ENCODE data around the gene ZNF217.
"Not testable (repeated sequence)": the region's sequence is repeated elsewhere in the genome, so short reads cannot be mapped to it uniquely, and the experiment has no call there.

Gene ZNF217

DNA sequence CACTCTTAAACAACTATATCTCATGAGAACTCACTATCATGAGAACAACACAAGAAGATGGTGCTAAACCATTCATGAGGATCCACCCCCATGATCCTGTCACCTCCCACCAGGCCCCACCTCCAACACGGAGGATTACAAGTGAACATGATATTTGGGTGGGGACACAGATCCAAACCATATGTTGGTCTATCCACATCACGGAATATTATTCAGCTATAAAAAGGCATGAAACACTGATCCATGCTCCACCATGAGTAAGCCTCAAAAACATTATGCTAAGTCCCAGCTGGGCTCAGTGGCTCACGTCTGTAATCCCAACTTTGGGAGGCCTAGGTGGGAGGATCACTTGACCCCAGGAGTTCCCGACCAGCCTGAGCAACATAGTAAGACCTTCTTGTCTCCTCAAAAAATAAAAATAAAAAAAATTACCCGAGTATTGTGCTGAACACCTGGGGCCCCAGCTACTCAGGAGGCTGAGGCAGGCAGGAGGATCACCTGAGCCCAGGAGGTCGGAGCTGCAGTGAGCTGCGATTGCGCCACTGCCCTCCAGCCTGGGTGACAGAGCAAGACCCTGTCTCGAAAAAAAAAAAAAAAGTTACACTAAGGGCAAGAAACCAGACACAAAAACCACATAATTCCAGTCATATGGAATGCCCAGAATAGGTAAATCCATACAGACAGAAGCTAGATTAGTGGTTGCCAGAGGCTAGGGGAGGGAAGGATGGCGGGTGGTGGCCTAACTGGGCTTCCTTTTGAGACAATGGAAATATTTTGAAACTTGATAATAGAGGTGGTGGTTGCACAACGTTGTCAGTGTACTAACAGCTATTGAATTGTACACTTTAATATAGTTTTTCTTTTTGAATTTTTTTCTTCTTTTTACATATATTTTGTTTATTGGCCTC lies 43.1 kb downstream of the ZNF217 start:
- Histone ChIP-seq H3F3A (ENCODE audit: insufficient read depth, low read length) (no peaks in the 10 kb centered on the region), H3K9me3 (ENCODE audit: low read length) (no peaks in the 10 kb centered on the region), H4K20me1 (ENCODE audit: insufficient read depth, low read length) (no peaks in the 10 kb centered on the region), H3K4me3 (ENCODE audit: low read depth, low read length, poor library complexity, severe bottlenecking) (no peak overlapping the region), H3K4me1 (ENCODE audit: insufficient read depth, low read length, severe bottlenecking) (no peaks in the 10 kb centered on the region), H3K9me2 (ENCODE audit: low read depth, low read length) (no peaks in the 10 kb centered on the region), H3K27ac (ENCODE audit: low read depth, low read length, poor library complexity, severe bottlenecking) (no peak overlapping the region), H3K4me2 (ENCODE audit: low read length) (no peak overlapping the region), H3K27me3 (ENCODE audit: insufficient read depth, low read length) (no peaks in the 10 kb centered on the region), H3K79me2 (ENCODE audit: insufficient read depth, low read length) (no peaks in the 10 kb centered on the region), H3K9ac (ENCODE audit: low read length) (no peak overlapping the region), H2AFZ (ENCODE audit: low read length) (no peak overlapping the region), H3K36me3 (ENCODE audit: insufficient read depth, low read length) (no peaks in the 10 kb centered on the region)
- no peak for TF ChIP-seq EZH2 (IDR thresholded peaks at IDR 0.05; ENCODE audit: borderline replicate concordance, low read length)
- TF ChIP-seq, protein P1, sequence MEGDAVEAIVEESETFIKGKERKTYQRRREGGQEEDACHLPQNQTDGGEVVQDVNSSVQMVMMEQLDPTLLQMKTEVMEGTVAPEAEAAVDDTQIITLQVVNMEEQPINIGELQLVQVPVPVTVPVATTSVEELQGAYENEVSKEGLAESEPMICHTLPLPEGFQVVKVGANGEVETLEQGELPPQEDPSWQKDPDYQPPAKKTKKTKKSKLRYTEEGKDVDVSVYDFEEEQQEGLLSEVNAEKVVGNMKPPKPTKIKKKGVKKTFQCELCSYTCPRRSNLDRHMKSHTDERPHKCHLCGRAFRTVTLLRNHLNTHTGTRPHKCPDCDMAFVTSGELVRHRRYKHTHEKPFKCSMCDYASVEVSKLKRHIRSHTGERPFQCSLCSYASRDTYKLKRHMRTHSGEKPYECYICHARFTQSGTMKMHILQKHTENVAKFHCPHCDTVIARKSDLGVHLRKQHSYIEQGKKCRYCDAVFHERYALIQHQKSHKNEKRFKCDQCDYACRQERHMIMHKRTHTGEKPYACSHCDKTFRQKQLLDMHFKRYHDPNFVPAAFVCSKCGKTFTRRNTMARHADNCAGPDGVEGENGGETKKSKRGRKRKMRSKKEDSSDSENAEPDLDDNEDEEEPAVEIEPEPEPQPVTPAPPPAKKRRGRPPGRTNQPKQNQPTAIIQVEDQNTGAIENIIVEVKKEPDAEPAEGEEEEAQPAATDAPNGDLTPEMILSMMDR (IDR thresholded peaks at IDR 0.05; ENCODE audit: low read length) = no peak

DNA sequence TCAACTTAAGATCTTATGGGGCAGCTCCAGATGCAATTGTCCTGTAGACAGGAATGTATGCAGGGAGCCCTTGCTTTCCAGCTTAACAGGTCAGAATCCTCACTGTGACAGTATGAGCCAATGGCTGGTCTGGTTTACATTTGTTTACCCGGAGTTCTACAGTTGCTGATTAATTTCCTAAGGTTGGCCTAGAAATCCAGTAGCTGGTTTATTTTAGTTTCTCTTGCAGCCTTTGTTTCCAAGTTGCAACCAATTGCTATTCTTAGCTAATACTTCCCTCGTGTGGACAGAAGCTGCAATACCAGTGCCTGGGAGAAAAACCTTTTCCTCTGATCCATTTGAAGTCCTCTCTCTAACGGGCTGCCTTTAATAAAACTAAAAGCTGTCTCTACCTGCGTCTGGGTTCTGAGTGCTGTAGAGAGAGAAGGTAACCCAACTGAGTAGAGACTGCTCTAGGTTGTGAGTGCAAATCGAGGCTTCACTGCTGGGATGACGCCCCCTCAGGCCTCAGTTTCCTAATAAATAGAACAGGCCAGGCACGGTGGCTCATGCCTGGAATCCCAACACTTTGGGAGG lies 45.9 kb downstream of the ZNF217 start:
- Histone ChIP-seq H3K9me3 (ENCODE audit: low read length) (no peaks in the 10 kb centered on the region), H3F3A (ENCODE audit: insufficient read depth, low read length) (no peaks in the 10 kb centered on the region), H3K79me2 (ENCODE audit: insufficient read depth, low read length) (no peaks in the 10 kb centered on the region), H3K27ac (ENCODE audit: low read depth, low read length, poor library complexity, severe bottlenecking) (no peak overlapping the region), H3K9ac (ENCODE audit: low read length) (no peak overlapping the region), H3K4me3 (ENCODE audit: low read depth, low read length, poor library complexity, severe bottlenecking) (no peak overlapping the region), H3K4me2 (ENCODE audit: low read length) (no peak overlapping the region), H4K20me1 (ENCODE audit: insufficient read depth, low read length) (no peaks in the 10 kb centered on the region), H3K9me2 (ENCODE audit: low read depth, low read length) (no peaks in the 10 kb centered on the region), H3K36me3 (ENCODE audit: insufficient read depth, low read length) (no peaks in the 10 kb centered on the region), H2AFZ (ENCODE audit: low read length) (no peak overlapping the region), H3K27me3 (ENCODE audit: insufficient read depth, low read length) (no peaks in the 10 kb centered on the region), H3K4me1 (ENCODE audit: insufficient read depth, low read length, severe bottlenecking) (no peaks in the 10 kb centered on the region)
- TF ChIP-seq, protein P1 (IDR thresholded peaks at IDR 0.05; ENCODE audit: low read length) = peak; percentile 75
- no peak for TF ChIP-seq EZH2 (IDR thresholded peaks at IDR 0.05; ENCODE audit: borderline replicate concordance, low read length)

- Histone ChIP-seq H4K20me1 (ENCODE audit: insufficient read depth, low read length) (no peaks in the 10 kb centered on the region), H3K9ac (ENCODE audit: low read length) (no peak overlapping the region), H3K4me3 (ENCODE audit: low read depth, low read length, poor library complexity, severe bottlenecking) (no peak overlapping the region), H3K36me3 (ENCODE audit: insufficient read depth, low read length) (no peaks in the 10 kb centered on the region), H3K4me1 (ENCODE audit: insufficient read depth, low read length, severe bottlenecking) (no peaks in the 10 kb centered on the region), H3K79me2 (ENCODE audit: insufficient read depth, low read length) (no peaks in the 10 kb centered on the region), H3K4me2 (ENCODE audit: low read length) (no peak overlapping the region), H3F3A (ENCODE audit: insufficient read depth, low read length) (no peaks in the 10 kb centered on the region), H3K9me3 (ENCODE audit: low read length) (no peaks in the 10 kb centered on the region), H3K27ac (ENCODE audit: low read depth, low read length, poor library complexity, severe bottlenecking) (no peak overlapping the region), H3K27me3 (ENCODE audit: insufficient read depth, low read length) (no peaks in the 10 kb centered on the region), H3K9me2 (ENCODE audit: low read depth, low read length) (no peaks in the 10 kb centered on the region), H2AFZ (ENCODE audit: low read length) (no peak overlapping the region)
- TF ChIP-seq EZH2 (IDR thresholded peaks at IDR 0.05; ENCODE audit: borderline replicate concordance, low read length) = no peak
- TF ChIP-seq, protein P1 (IDR thresholded peaks at IDR 0.05; ENCODE audit: low read length) = no peak
Observed at GRCh38 chr20:53539516-53539915, 54.1 kb downstream of the ZNF217 start.

DNA sequence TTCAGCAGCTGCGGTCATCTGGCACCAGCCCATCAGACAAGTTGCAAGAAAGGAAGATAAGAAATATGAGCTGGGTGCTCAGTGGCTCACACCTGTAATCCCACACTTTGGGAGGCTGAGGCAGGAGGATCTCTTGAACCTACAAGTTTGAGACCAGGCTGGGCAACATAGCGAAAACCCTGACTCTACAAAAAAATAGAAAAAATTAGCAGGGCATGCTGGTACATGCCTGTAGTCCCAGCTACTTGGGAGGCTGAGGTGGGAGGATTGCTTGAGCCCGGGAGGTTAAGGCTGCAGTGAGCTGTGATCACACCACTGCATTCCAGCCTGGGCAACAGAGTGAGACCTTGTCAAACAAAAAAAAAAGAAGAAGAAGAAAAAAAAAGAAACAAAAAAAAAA lies 57.3 kb downstream of the ZNF217 start:
- H3K9me2 ChIP-seq (ENCODE audit: low read depth, low read length) = not testable (repeated sequence)

More for the DNA sequence above, 57.3 kb downstream of the ZNF217 start:
- H4K20me1 ChIP-seq (ENCODE audit: insufficient read depth, low read length); H3K9ac ChIP-seq (ENCODE audit: low read length); H3K9me3 ChIP-seq (ENCODE audit: low read length); H3K4me3 ChIP-seq (ENCODE audit: low read depth, low read length, poor library complexity, severe bottlenecking); H3K79me2 ChIP-seq (ENCODE audit: insufficient read depth, low read length); H3K36me3 ChIP-seq (ENCODE audit: insufficient read depth, low read length); H3K27ac ChIP-seq (ENCODE audit: low read depth, low read length, poor library complexity, severe bottlenecking); H2AFZ ChIP-seq (ENCODE audit: low read length); H3F3A ChIP-seq (ENCODE audit: insufficient read depth, low read length); H3K4me2 ChIP-seq (ENCODE audit: low read length); H3K27me3 ChIP-seq (ENCODE audit: insufficient read depth, low read length): not testable (repeated sequence)
- H3K4me1 ChIP-seq (ENCODE audit: insufficient read depth, low read length, severe bottlenecking) = peaks cover 16% of the 10 kb centered on the region
